HL-60/S4 treated with retinoic acid at 250 ng/mL for 4 days and 3 days (cell line): Measurements from ENCODE around the gene AK8.
"Not testable (repeated sequence)": the region's sequence is repeated elsewhere in the genome, so short reads cannot be mapped to it uniquely, and the experiment has no call there.

Experiments
- in situ Hi-C: fragments of 300-500 bp; cut with MboI; formaldehyde crosslinking; loops from 2 replicates; pipeline ENCODE4 v1.7.0; 2022; ENCODE audit warnings: low sequenced_read_pairs

The AK8 gene

DNA sequence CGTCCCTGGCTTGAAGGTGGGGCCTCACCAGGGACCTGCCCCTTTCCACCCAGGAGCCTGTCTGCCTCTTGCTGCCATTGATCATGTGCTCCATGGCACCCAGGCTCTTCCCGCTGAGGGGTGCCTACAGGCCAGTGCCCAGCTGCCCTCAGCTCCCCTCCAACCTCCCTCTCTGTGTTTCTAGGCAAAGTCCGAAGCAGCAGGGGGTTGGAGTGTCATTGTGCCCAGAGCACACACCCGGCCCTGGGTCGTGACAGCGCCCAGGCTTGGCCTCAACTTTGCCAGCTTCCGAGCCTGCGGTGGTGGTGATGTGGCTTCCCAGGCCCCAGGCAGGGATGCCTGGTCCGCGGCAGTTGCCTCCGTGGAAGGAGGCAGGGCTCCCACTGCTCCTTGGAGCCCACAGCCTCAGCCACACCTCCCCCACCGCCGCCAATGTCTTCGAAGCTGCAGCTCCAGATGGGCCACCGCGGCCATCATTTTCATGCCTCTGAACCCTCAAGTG is 155.5 kb downstream of the AK8 start:
- in situ Hi-C loops, result no loop called here

DNA sequence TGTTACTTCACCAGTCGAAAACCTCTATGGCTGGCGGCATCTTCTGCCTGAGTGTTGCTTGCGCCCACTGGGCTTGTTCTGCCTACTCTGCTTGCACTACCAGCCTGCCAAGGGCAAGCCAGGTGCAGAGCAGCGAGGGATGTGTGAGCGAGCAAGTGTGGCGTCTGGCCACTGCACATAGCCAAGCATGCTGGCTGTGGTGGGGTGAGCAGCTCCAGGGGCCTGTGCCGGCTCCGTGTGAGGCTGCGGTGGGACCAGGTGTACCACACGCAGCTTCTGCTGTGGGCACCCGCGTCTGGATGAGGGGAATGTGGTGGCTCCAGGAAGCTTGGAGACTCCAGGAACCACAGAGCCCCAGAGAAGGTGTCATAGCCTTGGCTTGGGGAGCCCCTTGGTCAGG is 156.4 kb downstream of the AK8 start:
- in situ Hi-C loops, result no loop called here

DNA sequence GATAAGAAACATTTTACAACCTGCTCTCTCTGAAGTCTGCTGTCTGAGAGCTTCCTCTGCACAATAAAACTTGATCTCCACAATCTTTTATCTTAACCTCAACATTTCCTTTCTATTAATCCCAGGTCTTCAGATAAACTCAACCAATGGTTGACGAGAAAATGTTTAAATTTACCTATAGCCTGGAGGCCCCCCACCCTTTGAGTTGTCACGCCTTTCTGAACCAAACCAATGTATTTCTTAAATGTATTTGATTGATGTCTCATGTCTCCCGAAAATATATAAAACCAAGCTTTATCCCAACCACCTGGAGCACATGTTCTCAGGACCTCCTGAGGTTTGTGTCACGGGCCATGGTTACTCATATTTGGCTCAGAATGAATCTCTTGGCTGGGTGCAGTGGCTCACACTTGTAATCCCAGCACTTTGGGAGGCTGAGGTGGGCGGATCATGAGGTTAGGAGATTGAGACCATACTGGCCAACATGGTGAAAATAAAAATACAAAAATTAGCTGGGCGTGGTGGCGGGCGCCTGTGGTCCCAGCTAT is 159.6 kb downstream of the AK8 start:
- in situ Hi-C loops, result not testable (repeated sequence)

DNA sequence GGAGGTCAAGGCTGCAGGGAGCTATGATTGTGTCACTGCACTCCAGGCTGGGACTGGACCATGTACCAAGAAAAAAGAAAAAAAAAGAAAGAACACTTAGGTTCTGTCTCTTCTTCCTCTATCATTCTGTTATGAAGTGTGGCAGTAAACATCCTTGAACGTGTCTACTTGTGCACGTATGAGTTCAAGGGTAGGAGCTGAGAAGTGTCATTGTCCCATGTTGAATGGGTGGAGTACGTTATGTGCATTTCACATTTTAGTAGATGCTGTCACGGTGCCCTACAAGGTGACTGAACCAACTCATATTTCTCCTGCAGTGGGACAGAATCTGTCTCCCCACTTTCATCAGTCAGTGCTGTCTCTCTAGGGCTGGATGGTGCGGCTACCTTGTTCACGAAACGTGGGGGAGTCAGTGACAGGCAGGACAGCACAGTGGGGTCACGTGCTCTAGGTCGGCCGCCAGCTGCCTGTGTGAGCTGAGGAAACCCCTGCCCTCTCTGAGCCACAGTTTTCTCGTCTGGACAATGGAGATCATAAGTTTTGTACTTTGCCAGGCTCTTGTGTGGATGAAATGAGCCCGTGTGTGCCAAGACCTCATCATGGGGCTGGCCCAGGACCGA is 160.6 kb downstream of the AK8 start:
- in situ Hi-C loops, result no loop called here

DNA sequence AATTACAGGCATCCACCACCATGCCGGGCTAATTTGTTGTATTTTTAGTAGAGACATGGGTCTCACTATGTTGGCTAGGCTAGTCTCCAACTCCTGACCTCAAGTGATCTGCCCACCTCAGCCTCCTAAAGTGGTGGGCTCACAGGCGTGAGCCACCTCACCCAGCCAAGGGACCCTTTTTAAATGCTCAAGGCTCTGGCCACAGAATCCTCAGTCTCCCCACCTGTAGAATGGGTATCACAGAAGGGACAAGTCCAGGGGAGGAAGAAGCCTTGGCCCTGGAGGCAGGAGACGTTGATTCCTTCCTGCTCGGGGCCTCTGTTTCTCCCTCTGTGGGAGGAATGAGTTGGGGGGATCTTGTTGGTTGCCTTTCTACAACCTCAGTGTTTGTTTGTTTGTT is 162.1 kb downstream of the AK8 start:
- in situ Hi-C loops, result no loop called here

DNA sequence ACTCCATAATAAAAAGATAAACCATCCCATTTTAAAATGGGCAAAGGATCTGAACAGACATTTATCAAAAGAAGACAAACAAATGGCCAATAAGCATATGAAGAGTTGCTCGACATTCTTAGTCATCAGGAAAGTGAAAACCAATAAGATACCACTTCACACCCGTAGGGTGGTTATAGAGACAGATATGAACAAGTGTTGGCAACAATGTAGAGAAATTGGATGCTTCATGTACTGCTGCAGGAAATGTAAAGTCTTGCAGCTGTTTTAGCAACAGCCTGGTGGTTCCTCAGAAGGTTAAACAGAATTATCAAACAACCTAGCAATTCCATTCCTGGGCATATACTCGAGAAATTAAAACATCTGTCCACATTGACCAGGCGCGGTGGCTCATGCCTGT is 165.3 kb downstream of the AK8 start:
- in situ Hi-C loops, result no loop called here

DNA sequence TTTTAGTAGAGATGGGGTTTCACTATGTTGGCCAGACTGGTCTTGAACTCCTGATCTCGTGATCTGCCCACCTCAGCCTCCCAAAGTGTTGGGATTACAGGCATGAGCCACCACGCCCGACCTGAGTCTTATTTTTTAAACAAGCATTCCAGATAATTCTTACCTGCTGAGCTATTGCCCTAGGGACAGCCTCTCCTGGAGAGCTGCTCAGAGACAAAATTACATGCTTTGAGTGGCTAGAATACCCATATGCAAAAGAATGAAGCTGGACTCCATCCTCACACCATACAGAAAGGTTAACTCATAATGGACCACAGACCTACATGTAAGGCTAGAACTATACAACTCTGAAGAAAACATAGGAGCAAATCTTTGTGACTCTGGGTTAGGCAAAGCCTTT is 166.2 kb downstream of the AK8 start:
- in situ Hi-C loops, result no loop called here

DNA sequence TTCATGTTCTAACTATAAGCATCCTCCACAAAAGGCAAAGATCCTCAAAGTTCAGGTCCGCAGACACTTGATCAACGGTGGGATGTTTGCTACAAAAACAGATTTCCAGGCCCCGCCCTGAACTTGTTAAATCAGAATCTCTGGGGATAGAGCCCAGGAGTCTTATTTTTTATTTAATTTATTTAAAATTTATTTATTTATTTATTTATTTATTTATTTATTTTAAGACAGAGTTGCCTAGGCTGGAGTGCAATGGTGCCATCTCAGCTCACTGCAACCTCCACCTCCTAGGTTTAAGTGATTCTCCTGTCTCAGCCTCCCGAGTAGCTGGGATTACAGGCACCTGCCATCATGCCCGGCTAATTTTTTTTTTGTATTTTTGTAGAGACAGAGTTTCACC is 166.9 kb downstream of the AK8 start:
- in situ Hi-C loops, result not testable (repeated sequence)

DNA sequence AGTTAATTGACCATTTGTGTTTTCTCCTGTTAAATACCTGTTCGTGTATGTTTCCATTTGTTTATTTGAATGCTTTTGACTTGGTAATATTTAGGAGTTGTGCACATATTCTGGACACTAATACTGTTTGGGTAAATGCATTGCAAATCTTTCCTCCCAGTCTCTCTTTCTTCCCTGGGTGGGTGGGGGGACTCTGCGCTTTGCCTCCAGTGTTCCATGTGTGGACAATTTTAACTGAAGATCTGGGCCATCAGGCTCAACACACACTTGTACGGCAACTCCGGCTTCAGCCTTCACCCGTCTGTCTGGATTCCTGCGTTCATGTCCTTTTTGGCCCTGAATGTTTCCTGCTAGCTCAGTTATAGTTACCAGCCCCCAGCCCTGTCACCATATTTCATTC is 167.8 kb downstream of the AK8 start:
- in situ Hi-C loops, result no loop called here

DNA sequence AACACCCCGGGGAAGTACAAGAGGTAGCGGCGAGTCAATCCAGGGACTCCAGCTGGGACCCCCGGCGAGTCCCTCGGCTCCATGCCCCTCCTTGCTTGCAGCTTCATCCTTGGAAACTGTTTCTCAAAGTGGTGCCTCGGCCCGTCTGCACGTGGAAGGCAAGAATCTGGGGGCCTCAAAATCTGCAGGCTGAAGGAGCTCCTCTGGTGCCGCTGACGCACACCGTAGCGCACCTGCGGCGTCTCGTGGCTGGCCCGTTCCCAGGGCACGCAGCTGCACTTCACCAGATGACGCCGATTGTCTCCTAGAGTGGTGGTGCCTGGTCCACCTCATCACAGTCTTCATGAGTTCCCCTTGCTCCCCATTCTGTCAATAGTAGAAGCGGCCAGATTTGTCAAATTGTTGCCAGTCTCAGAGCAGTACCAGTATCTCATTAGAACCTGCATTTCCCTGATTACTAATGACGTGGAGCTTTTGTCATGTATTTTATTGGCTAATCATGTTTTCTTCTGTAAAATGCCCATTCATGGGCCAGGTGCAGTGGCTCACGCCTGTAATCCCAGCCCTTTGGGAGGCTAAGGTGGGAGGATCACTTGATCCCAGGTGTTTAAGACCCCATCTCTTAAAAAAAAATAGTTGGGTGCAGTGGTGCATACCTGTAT is 169.2 kb downstream of the AK8 start:
- in situ Hi-C loops, result no loop called here

DNA sequence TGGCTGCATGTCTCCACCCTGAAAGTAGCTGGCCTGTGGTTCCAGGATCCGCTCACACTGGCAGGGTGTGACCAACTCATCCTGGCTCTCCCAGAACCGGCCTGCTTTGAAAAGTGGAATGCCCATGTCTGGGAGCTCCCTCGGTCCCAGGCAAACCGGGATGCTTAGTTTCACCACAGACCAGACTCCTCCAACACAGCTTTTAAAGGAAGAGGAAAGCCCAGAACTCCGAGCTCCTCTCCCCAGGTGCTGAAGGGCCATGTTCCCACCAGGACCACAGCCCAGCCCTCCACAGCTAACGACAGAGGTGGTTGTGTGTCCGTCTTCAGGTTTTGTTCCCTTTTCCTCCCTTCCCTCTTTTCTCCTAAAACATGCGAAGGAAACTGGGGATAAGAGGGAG is 169.8 kb downstream of the AK8 start:
- in situ Hi-C loops, result no loop called here

DNA sequence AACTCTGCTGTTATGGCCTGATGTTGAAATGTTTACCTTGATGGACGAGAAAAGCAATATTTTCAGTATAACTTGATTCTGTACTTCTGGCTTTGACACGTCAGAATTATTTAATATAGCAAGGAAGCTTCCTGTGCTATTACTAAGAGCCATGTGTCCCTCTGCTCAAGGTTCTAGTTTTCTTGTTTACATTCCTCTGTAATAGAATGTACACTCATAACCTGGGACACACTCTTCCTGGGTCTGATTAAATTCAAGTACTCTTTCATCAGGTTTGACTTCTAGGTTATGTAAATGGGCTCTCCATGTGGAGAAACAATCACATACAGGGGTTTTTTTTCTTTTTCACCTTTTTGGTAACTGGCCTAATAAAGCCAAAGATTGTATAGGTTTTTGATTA is 174.7 kb downstream of the AK8 start:
- in situ Hi-C loops, result no loop called here

DNA sequence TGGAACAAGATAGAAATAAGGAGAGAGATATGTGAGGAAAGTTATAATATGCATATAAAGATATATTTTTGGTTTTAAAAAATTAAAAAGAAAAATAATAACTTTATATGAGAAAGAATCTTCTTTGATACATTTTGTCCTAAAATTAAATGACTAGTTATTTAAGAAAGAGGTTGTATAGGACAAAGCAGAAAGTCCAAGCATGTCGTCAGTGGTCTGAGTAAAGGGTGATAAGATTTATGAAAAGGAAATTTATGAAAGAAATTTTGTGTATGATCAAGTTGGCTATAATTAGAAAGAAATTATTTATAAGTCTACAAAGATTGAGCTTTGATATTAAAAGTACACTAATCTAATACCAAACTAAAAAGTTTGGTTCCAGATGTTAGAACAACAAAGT is 175.8 kb downstream of the AK8 start:
- in situ Hi-C loops, result no loop called here

DNA sequence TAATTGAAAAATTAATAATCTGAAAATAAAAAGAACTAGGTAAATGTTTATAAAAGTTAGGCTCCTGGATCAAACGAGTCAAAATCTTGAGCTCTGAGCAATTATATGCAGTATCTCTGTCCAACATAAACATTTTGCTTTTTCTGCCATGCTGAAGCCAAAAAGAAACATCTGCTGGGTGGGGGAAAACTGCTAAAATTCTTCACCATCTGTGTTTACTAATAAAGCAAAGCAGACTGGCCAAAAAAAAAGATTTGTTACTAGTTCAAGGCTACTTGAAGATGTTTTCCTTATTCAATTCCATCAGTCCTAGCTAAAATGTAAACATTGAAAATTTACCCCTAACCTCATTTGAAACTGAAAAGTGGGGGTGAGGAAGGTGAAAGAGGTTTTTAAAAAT is 178.1 kb downstream of the AK8 start:
- in situ Hi-C loops, result no loop called here

DNA sequence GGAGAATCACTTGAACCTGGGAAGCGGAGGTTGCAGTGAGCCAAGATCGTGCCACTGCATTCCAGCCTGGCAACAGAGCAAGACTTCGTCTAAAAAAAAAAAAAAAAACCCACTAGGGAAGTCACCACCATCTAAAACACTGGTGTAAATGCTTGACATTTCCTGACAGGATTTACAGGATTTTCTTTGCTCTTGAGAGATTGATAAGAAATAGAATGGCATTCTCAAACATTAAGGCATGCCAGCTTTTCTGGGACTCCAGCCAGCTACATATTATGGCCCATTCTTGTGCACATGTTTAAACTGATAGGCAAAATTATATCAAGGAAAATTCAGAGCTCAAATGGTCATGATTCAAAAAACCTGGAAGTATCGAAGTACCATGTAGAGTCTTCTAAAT is 179.1 kb downstream of the AK8 start:
- in situ Hi-C loops, result no loop called here

DNA sequence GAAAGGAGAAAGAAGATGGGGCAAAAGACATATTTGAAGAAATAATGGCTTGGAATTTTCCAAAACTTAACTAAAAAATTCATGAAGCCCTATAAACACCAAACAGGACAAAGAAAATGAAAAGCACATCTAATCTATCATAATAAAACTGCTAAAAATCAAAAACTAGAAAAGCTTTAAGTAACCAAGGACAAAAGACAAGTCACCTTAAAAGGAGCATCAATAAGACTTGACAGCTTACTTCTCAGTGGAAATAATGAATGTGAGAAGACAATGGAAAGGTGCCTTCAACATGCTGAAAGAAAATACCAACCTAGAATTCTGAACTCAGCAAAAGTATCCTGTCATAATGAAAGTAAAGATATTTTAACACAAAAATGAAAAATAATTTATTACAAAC is 180.9 kb downstream of the AK8 start:
- in situ Hi-C loops, result no loop called here

DNA sequence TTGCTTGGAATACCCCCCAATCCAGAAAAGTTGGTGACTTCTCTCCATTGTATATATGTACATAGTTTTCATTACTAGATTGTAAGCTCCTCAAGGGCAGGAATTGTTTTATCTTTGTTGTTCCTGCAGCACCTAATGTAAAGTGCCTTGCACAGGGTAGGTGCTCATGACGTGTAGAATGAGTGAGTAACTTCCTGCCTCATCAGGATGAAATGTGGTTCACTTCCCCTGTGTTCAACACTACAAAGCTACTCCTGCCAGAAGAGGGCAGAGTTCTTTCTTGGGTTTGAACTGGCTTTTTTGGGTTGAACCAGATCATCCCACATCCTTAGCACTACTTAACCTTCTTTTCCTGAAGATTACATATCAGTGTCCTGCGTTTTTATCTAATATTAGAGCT is 183.9 kb downstream of the AK8 start:
- in situ Hi-C loops, result no loop called here

DNA sequence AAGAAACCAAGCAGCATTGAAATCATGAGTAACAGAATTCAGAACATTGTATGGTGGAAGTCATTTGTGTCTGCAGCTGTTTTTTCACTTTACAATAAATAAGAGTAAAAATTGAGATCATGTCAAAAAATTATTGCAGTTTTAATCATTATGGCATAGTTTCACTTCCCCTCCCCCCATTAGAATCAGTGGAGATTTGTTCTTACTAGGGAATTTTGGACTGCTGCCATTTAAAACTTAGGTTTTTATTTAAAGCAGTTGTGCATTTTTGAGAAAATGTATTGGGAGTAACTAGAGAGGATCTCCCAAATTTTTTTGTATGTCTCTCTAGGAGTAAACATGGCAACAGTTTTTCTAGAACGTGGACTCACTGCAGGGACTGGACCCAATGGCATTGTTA is 187.4 kb downstream of the AK8 start:
- in situ Hi-C loops, result no loop called here

DNA sequence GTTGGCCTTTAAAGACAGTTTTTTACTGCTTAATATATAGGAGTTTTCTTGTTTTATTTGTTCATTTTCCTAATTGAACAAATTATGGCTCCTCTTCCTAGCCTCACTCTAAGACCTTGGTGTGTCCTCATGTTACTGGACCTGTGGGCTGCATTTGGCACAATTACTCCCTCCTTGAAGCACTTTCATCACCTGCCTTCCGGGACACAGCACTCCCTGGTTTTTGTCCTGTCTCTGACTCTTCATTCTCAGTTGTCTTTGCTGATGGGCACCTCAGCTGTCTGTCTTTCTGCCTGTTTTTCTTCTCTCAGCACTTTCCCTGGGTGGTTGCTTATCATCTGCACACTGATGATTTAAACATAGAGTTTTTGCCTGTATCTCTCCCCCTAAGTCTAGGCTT is 194.2 kb downstream of the AK8 start:
- in situ Hi-C loops, result no loop called here

DNA sequence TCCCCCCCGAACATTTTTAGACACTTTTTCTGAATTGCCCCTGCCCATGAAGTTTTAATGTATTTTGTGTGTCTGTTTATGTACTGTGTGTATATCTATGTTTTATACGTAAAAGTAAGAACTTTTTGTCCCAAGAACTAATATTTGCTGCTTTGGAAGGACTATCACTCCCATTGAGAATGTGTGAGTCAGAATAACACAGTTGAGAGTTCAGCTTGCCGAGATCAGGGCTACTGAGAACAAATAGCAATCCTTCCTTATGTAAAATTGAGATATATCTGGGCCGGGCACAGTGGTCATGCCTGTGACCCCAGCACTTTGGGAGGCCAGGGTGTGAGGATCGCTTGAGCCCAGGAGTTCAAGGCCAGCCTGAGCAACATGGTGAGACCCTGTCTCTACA is 196.5 kb downstream of the AK8 start:
- in situ Hi-C loops, result no loop called here

DNA sequence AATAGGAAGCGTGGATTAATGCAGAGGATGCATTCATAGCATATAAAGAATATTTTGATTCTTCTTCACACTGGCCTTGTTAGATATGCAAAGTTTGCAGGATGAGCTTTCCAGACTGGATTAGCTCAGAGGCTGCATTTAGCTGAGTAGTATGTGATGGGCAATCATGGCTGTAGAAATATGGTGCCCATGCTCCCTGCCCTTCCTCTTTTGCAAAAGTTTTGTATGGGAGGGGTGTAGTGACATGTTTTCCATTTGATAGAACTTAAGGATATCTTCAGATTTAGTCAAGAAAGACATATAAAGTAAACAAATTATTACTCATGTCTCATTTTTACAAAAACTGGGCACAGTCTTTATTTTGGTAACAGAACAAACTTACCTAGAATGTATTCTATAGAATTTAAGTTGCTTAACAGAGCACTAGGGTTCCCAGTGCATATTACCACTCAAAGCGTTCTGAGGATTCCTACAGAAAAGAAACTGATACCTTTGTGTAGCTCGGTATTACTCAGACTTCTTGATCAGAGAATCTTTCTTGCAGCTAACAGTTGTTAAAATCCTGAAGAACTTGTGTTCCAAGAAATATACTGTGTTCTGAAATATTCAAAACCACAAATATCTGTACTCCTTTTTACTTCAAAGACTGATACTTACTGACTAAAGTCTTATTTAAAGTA is 198.0 kb downstream of the AK8 start:
- in situ Hi-C loops, result no loop called here

DNA sequence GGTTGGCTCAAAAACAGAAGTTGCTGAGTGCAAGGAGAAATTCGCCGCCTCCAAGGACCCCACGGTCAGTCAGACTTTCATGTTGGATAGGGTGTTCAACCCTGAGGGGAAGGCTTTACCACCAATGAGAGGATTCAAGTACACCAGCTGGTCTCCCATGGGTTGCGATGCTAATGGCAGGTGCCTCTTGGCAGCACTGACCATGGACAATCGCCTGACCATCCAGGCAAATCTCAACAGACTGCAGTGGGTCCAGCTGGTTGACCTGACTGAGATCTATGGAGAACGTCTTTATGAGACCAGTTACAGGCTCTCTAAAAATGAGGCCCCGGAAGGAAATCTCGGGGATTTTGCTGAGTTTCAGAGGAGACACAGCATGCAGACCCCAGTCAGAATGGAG is 200.1 kb downstream of the AK8 start:
- in situ Hi-C loops, result no loop called here
